HCT116 (cell line): ENCODE results near the gene CAPZB. TPM values are rescaled to one million over a fixed set of nuclear protein-coding genes. Genes with fewer than 3 reads are reported as not detected.

Experiments
- ATAC-seq: fragments of 200-7000 bp; cut with Tn5 transposase; 2 replicates; pipeline ENCODE4 v1.9.1; 2020; ENCODE audit warnings: mild to moderate bottlenecking, moderate library complexity
- BruUV-seq: library from RNA; stranded (reverse); fragments of 400-500 nt; replicated peaks from 2 replicates; lab custom pipeline; 2021; lab: Mats Ljungman, UMichigan
- CTCF ChIA-PET: fragments of 300-600 bp; sonication (Branson Sonifier 250); formaldehyde crosslinking; loops from one replicate; lab custom pipeline; 2021; ENCODE audit warnings: antibody characterized with exemption; lab: Charles Lee
- POLR2A ChIA-PET: fragments of 300-600, 350-600 bp; sonication (Branson Sonifier 250); formaldehyde crosslinking; loops from one replicate; lab custom pipeline; 2021; ENCODE audit warnings: antibody characterized with exemption; lab: Charles Lee
- RAD21 ChIA-PET, 2 experiments: fragments of 300-600 bp; sonication (Branson Sonifier 250); formaldehyde crosslinking; loops; one replicate each; lab custom pipeline; 2023; ENCODE audit warnings: low total read pairs in 2 of 2; ENCODE audit not compliant: uncharacterized antibody in 2 of 2, unreplicated experiment in 2 of 2, low non-redundant PET in 1 of 2; lab: Charles Lee
- DNase-seq: peaks from one replicate; pipeline ENCODE4 v3.0.0-alpha.2; 2010; ENCODE audit warnings: low read depth, low spot score
- H2AFZ ChIP-seq: fragments of 200-600 bp; shearing (Covaris generic), sonication (generic); 2 replicates; pipeline ENCODE4 v1.6.1; 2017; ENCODE audit warnings: low read depth, mixed run types, mixed read lengths, antibody characterized with exemption, low read length; ENCODE audit not compliant: poor library complexity, severe bottlenecking
- H3K27ac ChIP-seq: 2 replicates; pipeline ENCODE4 v1.5.1; 2012; ENCODE audit warnings: low read depth, low read length
- H3K27me3 ChIP-seq: fragments of 200-600 bp; sonication (generic); 2 replicates; pipeline ENCODE4 v1.6.1; 2016; ENCODE audit warnings: mixed run types, low read length, mixed read lengths; ENCODE audit not compliant: insufficient read depth
- H3K36me3 ChIP-seq, 2 experiments: fragments of 200-500 bp in 1 of 2; fragments of 200-600 bp in 1 of 2; sonication (Bioruptor generic) in 1 of 2; sonication (generic) in 1 of 2; 2 replicates each; pipeline versions ENCODE4 v1.5.1 to v1.6.1; 2014 to 2016; ENCODE audit warnings: low read length in 2 of 2, inconsistent platforms in 1 of 2, mixed read lengths in 1 of 2, mixed run types in 1 of 2; ENCODE audit not compliant: insufficient read depth in 2 of 2, control insufficient read depth in 1 of 2
- H3K4me1 ChIP-seq, 2 experiments: fragments of 200-600 bp in 1 of 2; sonication (generic) in 1 of 2; 2 replicates each; pipeline versions ENCODE4 v1.5.1 to v1.6.1; 2012 to 2017; ENCODE audit warnings: low read length in 2 of 2, inconsistent platforms in 1 of 2, mild to moderate bottlenecking in 1 of 2, mixed read lengths in 1 of 2, mixed run types in 1 of 2, moderate library complexity in 1 of 2; ENCODE audit not compliant: insufficient read depth in 2 of 2, control insufficient read depth in 1 of 2
- H3K4me2 ChIP-seq: fragments of 200-600 bp; sonication (generic); 2 replicates; pipeline ENCODE4 v1.6.1; 2017; ENCODE audit warnings: mixed run types, low read length, mixed read lengths
- H3K4me3 ChIP-seq, 2 experiments: fragments of 200-600 bp in 1 of 2; sonication (generic) in 1 of 2; replicated peaks in 1 of 2; 2 replicates each; pipeline ENCODE4 v1.5.1; 2011 to 2016; ENCODE audit warnings: low read length in 2 of 2, control low read depth in 1 of 2, low read depth in 1 of 2, mild to moderate bottlenecking in 1 of 2, mixed read lengths in 1 of 2, mixed run types in 1 of 2
- H3K79me2 ChIP-seq: fragments of 200-600 bp; sonication (generic); 2 replicates; pipeline ENCODE4 v1.6.1; 2017; ENCODE audit warnings: mild to moderate bottlenecking, mixed run types, low read length, moderate library complexity, mixed read lengths; ENCODE audit not compliant: insufficient read depth
- H3K9ac ChIP-seq: fragments of 200-600 bp; sonication (generic); 2 replicates; pipeline ENCODE4 v1.6.1; 2016; ENCODE audit warnings: low read length, mixed read lengths
- H3K9me2 ChIP-seq: fragments of 200-600 bp; sonication (generic), shearing (Covaris generic); 2 replicates; pipeline ENCODE4 v1.6.1; 2017; ENCODE audit warnings: mixed run types, mild to moderate bottlenecking, moderate library complexity; ENCODE audit not compliant: insufficient read depth
- H3K9me3 ChIP-seq, 2 experiments: fragments of 200-500 bp in 1 of 2; fragments of 200-600 bp in 1 of 2; sonication (Bioruptor generic) in 1 of 2; sonication (generic) in 1 of 2; 2 replicates each; pipeline ENCODE4 v1.6.1; 2014 to 2017; ENCODE audit warnings: low read length in 2 of 2, mixed read lengths in 2 of 2, inconsistent platforms in 1 of 2, low read depth in 1 of 2, mild to moderate bottlenecking in 1 of 2, mixed run types in 1 of 2, moderate library complexity in 1 of 2; ENCODE audit not compliant: control insufficient read depth in 1 of 2, insufficient read depth in 1 of 2
- H4K20me1 ChIP-seq: fragments of 200-600 bp; sonication (generic), shearing (Covaris generic); 2 replicates; pipeline ENCODE4 v1.6.1; 2017; ENCODE audit warnings: mixed run types, mild to moderate bottlenecking, moderate library complexity; ENCODE audit not compliant: insufficient read depth
- CBX3 ChIP-seq: IDR thresholded peaks from 2 replicates; pipeline ENCODE4 v1.6.1; 2012; ENCODE audit warnings: low read depth
- CEBPB ChIP-seq: IDR thresholded peaks from 2 replicates; pipeline ENCODE4 v1.6.1; 2012; ENCODE audit warnings: low read depth
- EGR1 ChIP-seq: IDR thresholded peaks from 2 replicates; pipeline ENCODE4 v1.6.1; 2012; ENCODE audit warnings: low read depth
- ELF1 ChIP-seq: IDR thresholded peaks from 2 replicates; pipeline ENCODE4 v1.6.1; 2012; ENCODE audit warnings: low read depth, borderline replicate concordance
- EZH2phosphoT487 ChIP-seq: fragments of 200-600 bp; IDR thresholded peaks from 2 replicates; pipeline ENCODE4 v1.6.1; 2018; ENCODE audit warnings: antibody characterized with exemption, borderline replicate concordance
- FOSL1 ChIP-seq: IDR thresholded peaks from 2 replicates; pipeline ENCODE4 v1.6.1; 2012; ENCODE audit warnings: low read depth
- JUND ChIP-seq: IDR thresholded peaks from 2 replicates; pipeline ENCODE4 v1.6.1; 2012
- POLR2AphosphoS5 ChIP-seq: IDR thresholded peaks from 2 replicates; pipeline ENCODE4 v1.6.1; 2011; ENCODE audit warnings: mild to moderate bottlenecking, low read depth, low read length, moderate library complexity
- SIN3A ChIP-seq: IDR thresholded peaks from 2 replicates; pipeline ENCODE4 v1.6.1; 2012; ENCODE audit warnings: low read depth
- SRF ChIP-seq: IDR thresholded peaks from 2 replicates; pipeline ENCODE4 v1.6.1; 2012; ENCODE audit warnings: low read depth
- TCF7L2 ChIP-seq: IDR thresholded peaks from 2 replicates; pipeline ENCODE4 v1.7.0; 2011; ENCODE audit warnings: borderline replicate concordance, inconsistent platforms; ENCODE audit not compliant: insufficient read depth, insufficient read length; ENCODE audit errors: extremely low read depth
- YY1 ChIP-seq: IDR thresholded peaks from 2 replicates; pipeline ENCODE4 v1.6.1; 2011; ENCODE audit warnings: low read length, low read depth, moderate library complexity, mild to moderate bottlenecking; ENCODE audit not compliant: insufficient replicate concordance; ENCODE audit errors: extremely low read depth
- ZNF274 ChIP-seq: fragments of 200-500 bp; sonication (Bioruptor generic); IDR thresholded peaks from 2 replicates; pipeline ENCODE4 v1.6.1; 2014; ENCODE audit warnings: mild to moderate bottlenecking, low read depth, low read length, inconsistent platforms
- intact Hi-C: fragments of 100-400 bp; cut with micrococcal nuclease; formaldehyde crosslinking; loops from 2 replicates; pipeline ENCODE4 v1.10.0; 2022
- total RNA-seq: library from RNA; stranded (reverse); gene quantifications from one replicate; pipeline ENCODE4 v1.2.1, GENCODE V29; 2021; ENCODE audit not compliant: unreplicated experiment
- TF ChIP-seq, protein P1 (sequence below): IDR thresholded peaks from 2 replicates; pipeline ENCODE4 v1.6.1; 2012; ENCODE audit warnings: low read depth
- TF ChIP-seq, protein P2 (sequence below): IDR thresholded peaks from 2 replicates; pipeline ENCODE4 v1.6.1; 2012
- TF ChIP-seq, protein P3 (sequence below): IDR thresholded peaks from 2 replicates; pipeline ENCODE4 v1.6.1; 2011; ENCODE audit warnings: mild to moderate bottlenecking, low read length, moderate library complexity; ENCODE audit not compliant: insufficient replicate concordance; ENCODE audit errors: extremely low read depth
- TF ChIP-seq, protein P4 (sequence below): IDR thresholded peaks from 2 replicates; pipeline ENCODE4 v1.6.1; 2012

CAPZB gene
- total RNA-seq, 1 experiment from 2014 or later, result 203 TPM

DNA sequence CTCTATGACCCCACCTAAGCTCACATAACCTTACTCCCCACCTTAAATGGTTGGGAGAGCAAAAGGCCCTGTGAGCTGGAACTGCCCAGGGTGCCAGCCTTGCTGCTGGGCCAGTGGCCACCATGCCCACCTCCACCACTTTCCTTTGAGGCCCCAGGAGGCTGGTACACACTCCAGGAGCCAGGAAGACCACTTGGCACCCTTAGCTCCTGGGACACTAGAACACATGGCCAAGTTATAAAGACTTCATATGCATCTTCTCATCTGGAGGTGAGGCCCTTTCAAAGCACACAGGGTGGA is 21.9 kb downstream of the CAPZB start (continued):
- TF ChIP-seq, protein P1, sequence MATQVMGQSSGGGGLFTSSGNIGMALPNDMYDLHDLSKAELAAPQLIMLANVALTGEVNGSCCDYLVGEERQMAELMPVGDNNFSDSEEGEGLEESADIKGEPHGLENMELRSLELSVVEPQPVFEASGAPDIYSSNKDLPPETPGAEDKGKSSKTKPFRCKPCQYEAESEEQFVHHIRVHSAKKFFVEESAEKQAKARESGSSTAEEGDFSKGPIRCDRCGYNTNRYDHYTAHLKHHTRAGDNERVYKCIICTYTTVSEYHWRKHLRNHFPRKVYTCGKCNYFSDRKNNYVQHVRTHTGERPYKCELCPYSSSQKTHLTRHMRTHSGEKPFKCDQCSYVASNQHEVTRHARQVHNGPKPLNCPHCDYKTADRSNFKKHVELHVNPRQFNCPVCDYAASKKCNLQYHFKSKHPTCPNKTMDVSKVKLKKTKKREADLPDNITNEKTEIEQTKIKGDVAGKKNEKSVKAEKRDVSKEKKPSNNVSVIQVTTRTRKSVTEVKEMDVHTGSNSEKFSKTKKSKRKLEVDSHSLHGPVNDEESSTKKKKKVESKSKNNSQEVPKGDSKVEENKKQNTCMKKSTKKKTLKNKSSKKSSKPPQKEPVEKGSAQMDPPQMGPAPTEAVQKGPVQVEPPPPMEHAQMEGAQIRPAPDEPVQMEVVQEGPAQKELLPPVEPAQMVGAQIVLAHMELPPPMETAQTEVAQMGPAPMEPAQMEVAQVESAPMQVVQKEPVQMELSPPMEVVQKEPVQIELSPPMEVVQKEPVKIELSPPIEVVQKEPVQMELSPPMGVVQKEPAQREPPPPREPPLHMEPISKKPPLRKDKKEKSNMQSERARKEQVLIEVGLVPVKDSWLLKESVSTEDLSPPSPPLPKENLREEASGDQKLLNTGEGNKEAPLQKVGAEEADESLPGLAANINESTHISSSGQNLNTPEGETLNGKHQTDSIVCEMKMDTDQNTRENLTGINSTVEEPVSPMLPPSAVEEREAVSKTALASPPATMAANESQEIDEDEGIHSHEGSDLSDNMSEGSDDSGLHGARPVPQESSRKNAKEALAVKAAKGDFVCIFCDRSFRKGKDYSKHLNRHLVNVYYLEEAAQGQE, result no peak
- no peak for TF ChIP-seq CBX3
- TF ChIP-seq ZNF274, result no peak
- TF ChIP-seq JUND, result no peak
- TF ChIP-seq, protein P2, sequence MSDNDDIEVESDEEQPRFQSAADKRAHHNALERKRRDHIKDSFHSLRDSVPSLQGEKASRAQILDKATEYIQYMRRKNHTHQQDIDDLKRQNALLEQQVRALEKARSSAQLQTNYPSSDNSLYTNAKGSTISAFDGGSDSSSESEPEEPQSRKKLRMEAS, result no peak
- TF ChIP-seq YY1, result no peak
- TF ChIP-seq EGR1, result no peak
- TF ChIP-seq, protein P3, sequence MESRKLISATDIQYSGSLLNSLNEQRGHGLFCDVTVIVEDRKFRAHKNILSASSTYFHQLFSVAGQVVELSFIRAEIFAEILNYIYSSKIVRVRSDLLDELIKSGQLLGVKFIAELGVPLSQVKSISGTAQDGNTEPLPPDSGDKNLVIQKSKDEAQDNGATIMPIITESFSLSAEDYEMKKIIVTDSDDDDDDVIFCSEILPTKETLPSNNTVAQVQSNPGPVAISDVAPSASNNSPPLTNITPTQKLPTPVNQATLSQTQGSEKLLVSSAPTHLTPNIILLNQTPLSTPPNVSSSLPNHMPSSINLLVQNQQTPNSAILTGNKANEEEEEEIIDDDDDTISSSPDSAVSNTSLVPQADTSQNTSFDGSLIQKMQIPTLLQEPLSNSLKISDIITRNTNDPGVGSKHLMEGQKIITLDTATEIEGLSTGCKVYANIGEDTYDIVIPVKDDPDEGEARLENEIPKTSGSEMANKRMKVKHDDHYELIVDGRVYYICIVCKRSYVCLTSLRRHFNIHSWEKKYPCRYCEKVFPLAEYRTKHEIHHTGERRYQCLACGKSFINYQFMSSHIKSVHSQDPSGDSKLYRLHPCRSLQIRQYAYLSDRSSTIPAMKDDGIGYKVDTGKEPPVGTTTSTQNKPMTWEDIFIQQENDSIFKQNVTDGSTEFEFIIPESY, result no peak

DNA sequence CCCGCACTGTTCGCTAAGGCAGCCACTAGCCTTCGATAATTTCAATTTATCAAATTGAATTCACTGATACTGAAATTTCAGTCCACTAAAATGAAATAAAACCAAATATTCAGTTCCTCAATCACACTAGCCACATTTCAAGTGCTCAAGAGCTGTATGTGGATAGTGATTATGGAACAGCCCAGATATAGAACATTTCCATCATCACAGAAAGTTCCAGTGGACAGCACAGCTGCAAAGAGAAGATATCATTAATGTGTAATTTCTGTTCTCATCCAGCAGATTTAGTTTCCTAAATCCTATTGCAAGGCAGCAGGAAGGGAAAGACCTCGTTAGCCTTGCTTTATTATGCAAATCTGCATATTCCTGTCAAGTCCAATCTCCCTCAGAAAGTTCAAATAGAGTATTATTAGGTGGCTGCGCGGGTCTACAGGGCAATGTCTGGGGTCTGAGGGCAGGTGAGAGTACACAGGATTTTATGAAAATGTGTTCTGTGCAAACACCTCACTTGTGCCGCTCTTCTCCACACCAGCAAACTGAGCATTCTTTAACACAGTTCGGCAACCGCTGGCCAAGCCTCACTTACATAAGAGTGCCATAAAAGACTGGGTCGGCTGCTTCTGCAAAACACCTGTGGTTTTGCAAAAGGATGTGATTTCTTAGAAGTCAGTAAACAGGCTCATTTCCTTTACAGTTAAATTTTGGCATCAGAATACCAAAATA is 22.4 kb downstream of the CAPZB start:
- H4K20me1 ChIP-seq, result peaks cover 15% of the 10 kb centered on the region; the same call in 1 of the 2 replicates
- BruUV-seq, result no TSS peak
- TF ChIP-seq CEBPB, result no peak
- no peak for TF ChIP-seq YY1
- TF ChIP-seq TCF7L2, result no peak
- TF ChIP-seq EZH2phosphoT487, result no peak
- TF ChIP-seq POLR2AphosphoS5, result no peak
- TF ChIP-seq SRF, result no peak
- no peak for TF ChIP-seq FOSL1
- no peak for TF ChIP-seq ELF1
- TF ChIP-seq, protein P4, sequence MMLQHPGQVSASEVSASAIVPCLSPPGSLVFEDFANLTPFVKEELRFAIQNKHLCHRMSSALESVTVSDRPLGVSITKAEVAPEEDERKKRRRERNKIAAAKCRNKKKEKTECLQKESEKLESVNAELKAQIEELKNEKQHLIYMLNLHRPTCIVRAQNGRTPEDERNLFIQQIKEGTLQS, result no peak
- TF ChIP-seq, protein P3, result no peak
- TF ChIP-seq EGR1, result no peak
- TF ChIP-seq SIN3A, result no peak

More for the DNA sequence above, 22.4 kb downstream of the CAPZB start:
- no peak for DNase-seq
- Histone ChIP-seq H3K4me3 (no peak overlapping the region), H3K9me3 (no peaks in the 10 kb centered on the region), H3K4me2 (no peak overlapping the region), H3K27me3 (no peaks in the 10 kb centered on the region), H3K4me1 (peaks cover 0 to 2% of the 10 kb centered on the region in 2 experiments; a peak in 1 of 4 replicates), H2AFZ (no peak overlapping the region), H3K36me3 (no peaks in the 10 kb centered on the region; a peak in 1 of 4 replicates), H3K27ac (no peak overlapping the region), H3K9me2 (no peaks in the 10 kb centered on the region), H3K79me2 (peaks cover 89% of the 10 kb centered on the region), H3K9ac (no peak overlapping the region)
- CTCF ChIA-PET, result no interaction called here
- RAD21 ChIA-PET, result no interaction called here
- POLR2A ChIA-PET, result no interaction called here
- ATAC-seq, result no peak
- intact Hi-C loops, result no loop called here
